Stimulated activated CD8-positive, alpha-beta memory T cell treated with anti-CD3 and anti-CD28 coated beads, Interleukin-15, amount 100 ng/mL, for 4 hours (primary cell): ENCODE measurements around the gene HSPA1L.

Source experiments
- DNase-seq, 2 donors: peaks; one replicate each; pipeline ENCODE4 v3.0.0-alpha.2; 2020; ENCODE audit warnings: low read depth in 2 of 2

The HSPA1L gene

DNA sequence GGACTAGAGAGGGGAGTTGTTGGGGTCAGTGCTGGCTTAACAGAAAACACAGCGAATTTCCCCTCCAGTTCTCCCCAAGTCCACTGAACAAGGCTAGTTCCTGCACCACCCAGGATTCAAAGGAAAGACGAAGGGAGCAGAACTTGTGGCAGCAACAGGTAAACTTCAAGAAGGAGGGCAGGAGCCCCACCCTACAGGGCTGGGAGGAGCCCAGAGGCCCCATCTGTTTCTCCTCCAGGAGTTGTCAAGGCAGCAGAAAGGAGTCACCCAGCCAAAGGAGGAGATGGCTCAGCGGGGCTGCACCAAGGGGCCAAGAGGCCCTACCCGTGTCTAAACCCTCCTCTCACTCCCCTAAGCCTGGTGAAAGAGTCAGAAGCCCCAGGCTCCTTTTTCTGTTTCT is 50.9 kb downstream of the HSPA1L start:
- DNase-seq, result no peak

DNA sequence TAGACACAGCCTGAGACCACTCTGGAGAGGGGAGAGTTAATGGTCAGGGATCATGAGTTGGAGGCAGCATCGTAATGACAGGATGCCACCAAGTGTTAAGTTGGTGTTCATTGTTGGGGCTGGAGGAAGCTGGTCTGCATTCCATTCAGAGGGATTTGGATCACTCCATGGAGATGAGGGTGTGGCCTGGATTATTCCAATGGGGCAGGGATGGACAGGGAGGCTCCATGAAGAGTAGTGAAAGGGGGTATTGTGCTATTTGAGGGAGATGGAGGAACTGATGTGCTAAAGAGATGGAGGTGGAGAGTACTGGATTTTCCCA is 51.5 kb downstream of the HSPA1L start:
- DNase-seq, result no peak

DNA sequence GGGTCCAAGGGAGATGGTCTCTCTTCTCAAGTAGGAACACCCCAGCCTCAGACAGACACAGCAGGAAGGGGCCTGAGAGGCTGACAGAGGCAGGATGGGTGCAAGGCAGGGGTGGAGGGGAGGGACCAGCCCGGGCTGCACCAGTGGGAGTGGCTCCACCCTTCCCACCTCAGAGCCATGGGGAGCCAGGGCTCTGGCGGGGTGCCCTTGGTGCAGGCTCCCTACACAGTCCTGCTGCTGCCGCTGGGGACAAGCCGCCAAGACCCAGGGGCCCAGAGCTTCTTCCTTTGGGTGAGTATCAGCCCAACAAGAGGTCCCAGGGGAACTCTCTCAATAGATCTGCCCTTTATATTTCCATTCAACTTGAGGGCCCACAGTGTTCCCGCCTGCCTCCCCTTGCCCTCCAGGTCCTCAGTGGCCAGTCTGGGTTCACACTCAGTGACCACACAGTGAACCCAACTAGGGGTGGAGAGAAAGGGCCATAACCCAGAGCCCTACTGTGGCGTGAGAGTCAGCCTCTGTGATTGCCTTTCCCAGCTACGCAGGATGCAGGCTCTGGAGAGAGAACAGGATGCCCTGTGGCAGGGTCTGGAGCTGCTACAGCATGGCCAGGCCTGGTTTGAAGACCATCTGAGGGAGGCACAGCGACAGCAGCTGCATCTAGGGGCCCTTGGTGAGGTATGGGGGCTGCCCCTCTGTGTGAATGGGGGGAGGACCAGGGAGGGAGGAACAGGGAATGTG is 52.0 kb downstream of the HSPA1L start:
- DNase-seq, result no peak

DNA sequence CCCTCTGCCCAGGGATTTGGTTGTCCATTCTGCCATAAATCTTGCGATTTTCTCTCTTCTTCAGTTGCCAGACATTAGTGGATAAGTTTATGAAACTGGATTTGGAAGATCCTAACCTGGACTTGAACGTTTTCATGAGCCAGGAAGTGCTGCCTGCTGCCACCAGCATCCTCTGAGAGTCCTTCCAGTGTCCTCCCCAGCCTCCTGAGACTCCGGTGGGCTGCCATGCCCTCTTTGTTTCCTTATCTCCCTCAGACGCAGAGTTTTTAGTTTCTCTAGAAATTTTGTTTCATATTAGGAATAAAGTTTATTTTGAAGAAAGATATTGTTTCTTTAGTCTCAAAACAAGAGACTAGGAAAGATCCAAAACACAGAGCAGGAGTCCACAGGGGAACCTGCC is 52.7 kb downstream of the HSPA1L start, which contains the start of gene SAPCD1:
Gene SAPCD1 (plus strand): TSS at position 301 of the 400 bp plus-strand sequence. CDS start 399 bp downstream, outside the sequence.
- DNase-seq, result no peak

DNA sequence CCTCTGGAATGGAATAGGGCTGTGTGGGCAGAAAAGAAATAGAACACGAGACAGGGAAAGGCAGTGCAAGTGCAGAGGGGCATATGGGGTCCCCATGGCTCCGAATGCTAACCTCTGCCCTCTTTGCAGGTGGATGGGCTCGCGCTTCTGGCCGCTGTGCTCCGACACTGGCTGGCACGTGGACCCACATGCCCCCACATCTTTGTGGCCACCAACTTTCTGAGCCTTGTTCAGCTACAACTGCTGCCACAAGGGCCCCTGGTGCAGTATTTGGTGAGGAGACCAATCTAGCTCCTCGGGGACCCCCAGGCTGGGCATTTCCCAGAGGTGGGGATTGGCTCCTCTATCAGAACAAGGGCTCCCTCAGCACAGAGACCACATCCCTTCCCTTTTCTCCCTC is 53.7 kb downstream of the HSPA1L start:
- no peak for DNase-seq

DNA sequence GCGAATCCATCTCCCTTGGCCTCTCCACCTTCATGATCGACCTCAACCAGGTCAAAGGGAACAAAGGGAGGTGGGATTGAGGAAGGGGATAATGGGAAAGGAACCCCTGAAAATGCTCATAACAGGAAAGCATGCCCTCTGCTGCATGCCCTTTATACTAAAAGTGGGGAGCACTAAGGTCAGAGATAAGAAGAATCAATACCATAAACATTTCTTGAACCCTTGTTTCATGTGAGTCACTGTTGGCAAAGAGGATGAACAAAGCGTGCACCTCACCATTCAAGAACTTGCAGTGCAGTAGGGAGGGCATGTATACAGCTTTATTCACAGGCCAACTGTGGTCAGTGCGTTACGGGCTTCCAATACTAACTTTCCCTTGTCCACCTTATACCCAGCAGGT is 54.3 kb downstream of the HSPA1L start:
- no peak for DNase-seq
